Activated CD4-positive, alpha-beta T cell treated with anti-CD3 and anti-CD28 coated beads, Interleukin-2, Interleukin-4, amounts not matched to agents 100 ng/mL and 50 ng/mL, durations not matched to agents 16 hours and 8 hours (primary cell): Measurements from ENCODE around the gene NFIA.
A peak's percentile ranks its signal among the peaks of the same experiment; 100 is the strongest.

Source experiments
- DNase-seq: peaks from one replicate; pipeline ENCODE4 v3.0.0-alpha.2; 2020; ENCODE audit warnings: low spot score

Gene NFIA

GRCh38 chr1:61434276-61434675 lies 351.9 kb downstream of the NFIA start:
- no peak for DNase-seq

GRCh38 chr1:61435226-61435625 lies 352.9 kb downstream of the NFIA start:
- DNase-seq = no peak

GRCh38 chr1:61436016-61436415 lies 353.7 kb downstream of the NFIA start:
- DNase-seq = peak; percentile 5

GRCh38 chr1:61436491-61437120 lies 354.2 kb downstream of the NFIA start:
- DNase-seq = no peak

GRCh38 chr1:61439234-61439633 lies 356.9 kb downstream of the NFIA start:
- no peak for DNase-seq

- DNase-seq = no peak
Observed at GRCh38 chr1:61441723-61442262, 359.4 kb downstream of the NFIA start.

GRCh38 chr1:61442544-61442943 lies 360.2 kb downstream of the NFIA start:
- no peak for DNase-seq

GRCh38 chr1:61444288-61444687 lies 361.9 kb downstream of the NFIA start:
- DNase-seq = no peak

- DNase-seq = no peak
Observed at GRCh38 chr1:61445269-61445825, 363.0 kb downstream of the NFIA start.

GRCh38 chr1:61446531-61446991 lies 364.2 kb downstream of the NFIA start:
- no peak for DNase-seq

- DNase-seq = no peak
Observed at GRCh38 chr1:61447106-61447967, 365.0 kb downstream of the NFIA start.

- no peak for DNase-seq
Observed at GRCh38 chr1:61447968-61448430, 365.6 kb downstream of the NFIA start.

- no peak for DNase-seq
Observed at GRCh38 chr1:61448914-61449313, 366.6 kb downstream of the NFIA start.

- DNase-seq = no peak
Observed at GRCh38 chr1:61449410-61449809, 367.0 kb downstream of the NFIA start.

- no peak for DNase-seq
Observed at GRCh38 chr1:61450454-61450853, 368.1 kb downstream of the NFIA start.

- no peak for DNase-seq
Observed at GRCh38 chr1:61450872-61451571, 368.7 kb downstream of the NFIA start.

- DNase-seq = no peak
Observed at GRCh38 chr1:61451572-61451968, 369.2 kb downstream of the NFIA start.

GRCh38 chr1:61452176-61453035 lies 370.0 kb downstream of the NFIA start:
- no peak for DNase-seq

GRCh38 chr1:61453111-61453961 lies 371.0 kb downstream of the NFIA start:
- DNase-seq = peak; percentile 73

GRCh38 chr1:61455400-61455799 lies 373.0 kb downstream of the NFIA start:
- DNase-seq = no peak
